Subcutaneous adipose tissue (tissue), 4 donors: ENCODE results near the gene TPST1. TPM values are rescaled to one million over a fixed set of nuclear protein-coding genes. Genes with fewer than 3 reads are reported as not detected.

Source experiments
- CTCF ChIP-seq: fragments of 450-650 bp; IDR thresholded peaks from one replicate; pipeline ENCODE4 v1.5.1; 2016; ENCODE audit warnings: low read depth, mild to moderate bottlenecking, control low read depth, antibody characterized with exemption, moderate library complexity
- total RNA-seq, 4 donors: library from RNA; depleted of rRNA; stranded (reverse); fragments of >200 nt; gene quantifications; one replicate each; pipeline ENCODE4 v1.1.0, GENCODE V29; 2016

The TPST1 gene
- total RNA-seq, 4 donors from 2014 or later = 20.7 to 41.3 (median 22.6) TPM

DNA sequence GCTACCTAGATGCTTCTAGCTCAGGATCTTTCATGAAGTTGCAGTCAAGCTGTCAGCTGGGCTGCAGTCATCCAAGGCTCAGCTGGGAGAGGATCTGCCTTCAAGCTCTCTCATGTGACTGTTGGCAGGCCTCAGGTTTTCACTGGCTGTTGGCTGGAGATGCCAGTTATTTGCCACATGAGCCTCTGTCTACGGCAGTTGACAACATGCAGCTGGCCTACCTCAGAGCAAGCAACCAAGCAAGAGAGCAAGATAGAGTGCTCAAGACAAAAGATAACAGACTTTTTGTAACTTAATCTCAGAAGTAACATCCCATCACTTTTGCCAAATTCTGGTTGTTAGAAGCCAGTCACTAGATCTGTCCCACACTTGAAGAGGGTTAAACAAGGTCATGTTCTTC is 125.8 kb downstream of the TPST1 start:
- TF ChIP-seq CTCF = no peak

DNA sequence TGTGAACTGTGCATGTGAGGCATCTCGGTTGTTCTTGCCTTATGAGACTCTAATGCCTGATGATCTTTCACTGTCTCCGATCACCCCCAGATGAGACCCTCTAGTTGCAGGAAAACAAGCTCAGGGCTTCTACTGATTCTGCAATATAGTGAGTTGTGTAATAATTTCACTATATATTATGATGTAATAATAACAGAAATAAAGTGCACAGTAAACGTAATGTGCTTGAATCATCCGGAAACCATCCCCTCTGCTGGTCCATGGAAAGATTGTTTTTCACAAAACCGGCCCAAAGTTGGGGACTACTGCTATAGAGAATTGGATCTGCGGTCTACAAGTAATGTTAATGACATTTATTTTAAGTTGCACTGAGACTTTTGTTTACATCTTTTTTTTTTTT is 126.7 kb downstream of the TPST1 start:
- TF ChIP-seq CTCF = no peak

DNA sequence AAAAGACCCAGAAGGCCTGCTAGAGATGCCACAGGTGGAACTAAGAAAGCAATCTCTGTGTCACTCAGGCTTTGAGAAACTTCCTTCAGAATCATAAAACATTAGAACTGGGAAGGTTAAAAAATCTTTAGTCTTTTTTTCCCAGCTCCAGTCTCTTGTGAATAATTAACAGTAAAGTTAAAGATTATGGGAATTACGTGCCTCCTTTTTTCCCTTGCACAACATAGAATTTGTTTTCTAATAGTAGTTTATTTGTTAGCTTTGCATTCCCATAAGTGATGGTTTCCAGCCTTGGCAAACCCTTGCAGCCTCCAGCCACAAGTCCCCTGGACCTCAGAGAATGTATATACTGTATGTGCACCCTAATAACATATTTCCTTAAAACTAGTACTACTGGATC is 128.3 kb downstream of the TPST1 start:
- no peak for TF ChIP-seq CTCF

- TF ChIP-seq CTCF = no peak
These were observed 130.2 kb downstream of the TPST1 start for GRCh38 chr7:66335318-66335717.

- TF ChIP-seq CTCF = no peak
These were observed 131.6 kb downstream of the TPST1 start for GRCh38 chr7:66336760-66337159.

DNA sequence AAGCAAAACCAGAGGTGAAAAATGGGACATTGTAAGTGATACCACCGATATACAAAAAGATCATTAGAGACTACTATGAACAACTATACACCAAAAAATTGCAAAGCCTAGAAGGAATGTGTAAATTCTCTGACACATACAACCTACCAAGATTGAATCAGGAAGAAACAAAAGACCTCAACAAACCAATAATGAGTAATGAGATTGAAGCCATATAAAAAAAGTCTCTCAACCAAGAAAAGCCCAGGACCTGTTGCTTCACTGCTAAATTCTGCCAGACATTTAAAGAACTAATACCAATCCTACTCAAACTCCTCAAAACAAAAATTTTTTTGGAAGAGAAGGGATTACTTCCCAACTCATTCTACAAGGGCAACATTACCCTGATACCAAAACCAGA is 134.0 kb downstream of the TPST1 start:
- no peak for TF ChIP-seq CTCF

GRCh38 chr7:66344166-66344565 is 139.0 kb downstream of the TPST1 start:
- TF ChIP-seq CTCF = no peak

- TF ChIP-seq CTCF = no peak
These were observed 143.4 kb downstream of the TPST1 start for GRCh38 chr7:66348531-66348930.
